ENCODE measurements around the gene PNLIPRP1.

- TF ChIP-seq CTCF (conservative IDR thresholded peaks at IDR 0.05) (no peak), ZFX (IDR thresholded peaks at IDR 0.05) (no peak)
Measured at GRCh38 chr10:116621476-116621875, 30.7 kb downstream of the PNLIPRP1 start.
